Breast epithelium (tissue), 4 donors: ENCODE data around the gene CADM2. TPM values are rescaled to one million over a fixed set of nuclear protein-coding genes. Genes with fewer than 3 reads are reported as not detected.
"Not testable (repeated sequence)": the region's sequence is repeated elsewhere in the genome, so short reads cannot be mapped to it uniquely, and the experiment has no call there.

Experiments used
- DNase-seq, 2 donors: peaks; one replicate each; pipeline ENCODE4 v3.0.0-alpha.2; 2019; ENCODE audit warnings: low spot score in 2 of 2
- H3K27ac ChIP-seq, 2 donors: fragments of 200-600 bp; sonication (generic) in 1 of 2; one replicate each; pipeline ENCODE4 v1.5.1; 2016 to 2019; ENCODE audit warnings: mild to moderate bottlenecking in 1 of 2
- H3K27me3 ChIP-seq, 2 donors: fragments of 200-600 bp; sonication (generic) in 1 of 2; one replicate each; pipeline versions ENCODE4 v1.5.1 to v1.6.0; 2017 to 2019; ENCODE audit warnings: control low read depth in 1 of 2, mild to moderate bottlenecking in 1 of 2
- H3K36me3 ChIP-seq: fragments of 200-600 bp; one replicate; pipeline ENCODE4 v1.5.1; 2019
- H3K4me1 ChIP-seq, 2 donors: fragments of 200-600 bp; sonication (generic); one replicate each; pipeline ENCODE4 v1.5.1; 2016 to 2019; ENCODE audit warnings: control low read depth in 1 of 2
- H3K4me3 ChIP-seq, 3 donors: fragments of 200-600 bp; sonication (generic); 1 replicate in 2 of 3; 2 replicates in 1 of 3; pipeline ENCODE4 v1.5.1; 2016 to 2019; ENCODE audit warnings: mild to moderate bottlenecking in 3 of 3, moderate library complexity in 2 of 3
- H3K9me3 ChIP-seq, 2 donors: fragments of 200-600 bp; sonication (generic) in 1 of 2; one replicate each; pipeline ENCODE4 v1.5.1; 2016 to 2019; ENCODE audit warnings: control low read depth in 1 of 2
- POLR2A ChIP-seq: fragments of 450-650 bp; IDR thresholded peaks from one replicate; pipeline ENCODE4 v1.6.1; 2016; ENCODE audit warnings: antibody characterized with exemption, mild to moderate bottlenecking, moderate library complexity
- POLR2AphosphoS5 ChIP-seq, 3 donors: sonication (generic); formaldehyde crosslinking; IDR thresholded peaks; one replicate each; pipeline ENCODE4 v1.6.1; 2017; ENCODE audit warnings: antibody characterized with exemption in 3 of 3
- intact Hi-C: fragments of 100-400 bp; cut with DNase I; formaldehyde crosslinking; loops from one replicate; pipeline ENCODE4 v1.15.1; 2023; ENCODE audit warnings: low total_unique reads
- total RNA-seq, 3 donors: library from RNA; depleted of rRNA; stranded (reverse); fragments of >200 nt; gene quantifications; one replicate each; pipeline ENCODE4 v1.1.0, GENCODE V29; 2016
- TF ChIP-seq, protein P1 (sequence below), 3 donors: fragments of 450-650 bp; IDR thresholded peaks; one replicate each; pipeline ENCODE4 v1.5.1; 2016 to 2017; ENCODE audit warnings: antibody characterized with exemption in 3 of 3, mild to moderate bottlenecking in 3 of 3, moderate library complexity in 3 of 3

The CADM2 gene
- total RNA-seq, 3 donors from 2014 or later: 2.3 to 7.4 (median 6.9) TPM

DNA sequence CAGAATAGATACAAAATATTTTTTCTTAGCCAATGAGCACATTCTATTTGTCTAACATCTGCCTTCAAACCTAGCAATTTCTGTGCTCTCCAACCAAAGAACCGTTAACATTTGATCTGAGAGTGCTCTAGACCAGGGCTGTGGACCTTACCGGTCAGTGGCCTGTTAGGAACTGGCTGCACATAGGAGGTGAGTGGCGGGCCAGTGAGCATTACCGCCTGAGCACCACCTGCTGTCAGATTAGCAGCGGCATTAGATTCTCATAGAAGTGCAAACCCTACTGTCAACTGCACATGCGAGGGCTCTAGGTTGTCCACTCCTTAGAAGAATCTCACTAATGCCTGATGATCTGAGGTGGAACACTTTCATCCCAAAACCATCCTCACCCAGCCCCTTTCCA, 131.7 kb downstream of the CADM2 start:
- no peak for DNase-seq
- intact Hi-C loops: no loop called here
- H3K36me3 ChIP-seq: no peaks in the 10 kb centered on the region
- no peaks in the 10 kb centered on the region for H3K27me3 ChIP-seq
- no peaks in the 10 kb centered on the region for H3K9me3 ChIP-seq
- TF ChIP-seq POLR2AphosphoS5 (IDR thresholded peaks at IDR 0.05): no peak
- TF ChIP-seq, protein P1, sequence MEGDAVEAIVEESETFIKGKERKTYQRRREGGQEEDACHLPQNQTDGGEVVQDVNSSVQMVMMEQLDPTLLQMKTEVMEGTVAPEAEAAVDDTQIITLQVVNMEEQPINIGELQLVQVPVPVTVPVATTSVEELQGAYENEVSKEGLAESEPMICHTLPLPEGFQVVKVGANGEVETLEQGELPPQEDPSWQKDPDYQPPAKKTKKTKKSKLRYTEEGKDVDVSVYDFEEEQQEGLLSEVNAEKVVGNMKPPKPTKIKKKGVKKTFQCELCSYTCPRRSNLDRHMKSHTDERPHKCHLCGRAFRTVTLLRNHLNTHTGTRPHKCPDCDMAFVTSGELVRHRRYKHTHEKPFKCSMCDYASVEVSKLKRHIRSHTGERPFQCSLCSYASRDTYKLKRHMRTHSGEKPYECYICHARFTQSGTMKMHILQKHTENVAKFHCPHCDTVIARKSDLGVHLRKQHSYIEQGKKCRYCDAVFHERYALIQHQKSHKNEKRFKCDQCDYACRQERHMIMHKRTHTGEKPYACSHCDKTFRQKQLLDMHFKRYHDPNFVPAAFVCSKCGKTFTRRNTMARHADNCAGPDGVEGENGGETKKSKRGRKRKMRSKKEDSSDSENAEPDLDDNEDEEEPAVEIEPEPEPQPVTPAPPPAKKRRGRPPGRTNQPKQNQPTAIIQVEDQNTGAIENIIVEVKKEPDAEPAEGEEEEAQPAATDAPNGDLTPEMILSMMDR (IDR thresholded peaks at IDR 0.05): no peak
- TF ChIP-seq POLR2A: no peak
- H3K27ac ChIP-seq: no peak overlapping the region
- H3K4me1 ChIP-seq: no peaks in the 10 kb centered on the region
- H3K4me3 ChIP-seq: no peak overlapping the region

DNA sequence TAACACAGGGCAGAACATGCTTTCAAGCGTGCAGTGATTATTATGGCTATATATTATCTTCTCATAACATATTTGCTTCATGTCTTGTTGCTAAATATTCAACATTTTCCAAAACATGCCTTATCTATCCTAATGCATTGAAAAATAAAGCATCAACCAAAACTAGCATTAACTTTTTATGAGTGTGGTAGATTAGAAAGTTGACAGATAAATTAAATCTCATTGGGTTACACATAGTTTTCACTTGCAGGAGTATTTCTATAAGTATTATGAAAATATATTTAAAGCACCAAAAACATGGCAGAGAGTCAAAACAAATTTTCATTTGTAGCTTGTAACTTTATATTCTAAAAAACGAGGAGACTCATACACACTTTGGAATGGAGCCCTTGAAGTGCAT, 141.5 kb downstream of the CADM2 start:
- H3K9me3 ChIP-seq: no peaks in the 10 kb centered on the region
- TF ChIP-seq POLR2A (no peak), POLR2AphosphoS5 (IDR thresholded peaks at IDR 0.05) (no peak)
- TF ChIP-seq, protein P1 (IDR thresholded peaks at IDR 0.05): no peak
- H3K36me3 ChIP-seq: no peaks in the 10 kb centered on the region
- no peak overlapping the region for H3K27ac ChIP-seq
- no peak for DNase-seq
- H3K4me1 ChIP-seq: no peaks in the 10 kb centered on the region
- no peaks in the 10 kb centered on the region for H3K27me3 ChIP-seq
- no peak overlapping the region for H3K4me3 ChIP-seq
- intact Hi-C loops: no loop called here

DNA sequence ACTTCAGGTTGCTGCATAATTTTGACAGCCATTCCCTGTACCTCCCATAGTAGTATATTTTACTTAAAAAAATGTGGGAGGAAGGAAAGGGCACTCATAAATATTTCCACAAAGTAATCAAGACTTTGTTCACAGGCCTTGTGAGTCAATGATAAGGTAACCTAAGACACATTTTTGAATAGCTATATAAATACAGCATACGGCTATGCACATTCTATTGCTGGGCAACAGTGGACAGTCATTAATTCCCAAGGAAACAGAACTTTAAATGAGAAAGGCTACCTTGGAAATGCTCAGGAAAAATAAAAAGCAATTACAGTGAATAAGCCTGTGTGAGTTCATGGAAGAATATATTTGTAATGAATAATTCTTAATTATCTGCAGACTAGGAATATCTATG, 144.0 kb downstream of the CADM2 start:
- Histone ChIP-seq H3K4me1 (no peaks in the 10 kb centered on the region), H3K27me3 (no peaks in the 10 kb centered on the region), H3K27ac (no peak overlapping the region), H3K4me3 (no peak overlapping the region), H3K36me3 (no peaks in the 10 kb centered on the region), H3K9me3 (no peaks in the 10 kb centered on the region)
- TF ChIP-seq POLR2A (no peak), POLR2AphosphoS5 (IDR thresholded peaks at IDR 0.05) (no peak)
- TF ChIP-seq, protein P1 (IDR thresholded peaks at IDR 0.05): no peak
- no peak for DNase-seq
- intact Hi-C loops: no loop called here

DNA sequence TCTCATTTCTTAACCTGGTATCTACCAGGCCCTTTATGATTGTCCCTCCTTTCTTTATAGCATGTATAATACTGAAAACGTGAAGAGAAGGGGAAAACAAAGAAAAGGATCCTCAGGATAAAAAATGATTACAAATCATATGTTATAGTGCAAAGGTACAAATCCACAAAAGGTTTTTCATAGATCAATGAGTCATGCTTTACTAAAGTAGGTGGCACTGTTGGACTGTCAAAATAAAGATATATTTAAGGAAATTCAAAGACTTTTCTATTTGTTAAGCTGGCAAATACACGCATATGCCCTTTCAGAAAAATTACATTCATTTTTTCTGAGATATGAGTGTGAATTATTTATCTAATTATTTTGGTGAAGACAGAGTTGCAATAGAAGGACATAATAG, 151.6 kb downstream of the CADM2 start:
- intact Hi-C loops: no loop called here
- Histone ChIP-seq H3K4me1 (no peaks in the 10 kb centered on the region), H3K36me3 (no peaks in the 10 kb centered on the region), H3K9me3 (no peaks in the 10 kb centered on the region), H3K4me3 (no peak overlapping the region), H3K27me3 (no peaks in the 10 kb centered on the region), H3K27ac (no peak overlapping the region)
- DNase-seq: no peak
- TF ChIP-seq POLR2A: no peak
- no peak for TF ChIP-seq POLR2AphosphoS5 (IDR thresholded peaks at IDR 0.05)
- TF ChIP-seq, protein P1 (IDR thresholded peaks at IDR 0.05): no peak

DNA sequence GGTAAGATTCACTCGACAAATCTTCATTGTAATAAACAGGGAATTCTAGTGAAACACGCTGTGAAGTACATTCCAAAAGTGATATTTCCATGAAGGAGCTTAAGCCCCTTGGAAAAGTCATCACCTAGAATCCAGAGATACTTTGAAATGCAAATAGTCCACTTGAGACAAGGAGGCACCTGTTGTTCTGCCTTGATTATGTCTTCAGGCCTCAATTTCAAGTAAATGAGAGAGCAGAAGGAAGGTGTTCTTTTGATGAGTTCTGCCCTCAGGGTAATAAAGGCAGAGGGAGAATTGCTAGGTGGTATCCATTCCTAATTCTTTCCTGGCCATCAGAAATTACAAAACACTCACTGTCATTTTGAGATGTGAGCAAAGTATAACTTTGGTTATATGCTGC, 162.1 kb downstream of the CADM2 start:
- DNase-seq: no peak
- intact Hi-C loops: no loop called here
- Histone ChIP-seq H3K36me3 (no peaks in the 10 kb centered on the region), H3K4me1 (no peaks in the 10 kb centered on the region), H3K27me3 (no peaks in the 10 kb centered on the region), H3K27ac (no peak overlapping the region), H3K4me3 (no peak overlapping the region), H3K9me3 (no peaks in the 10 kb centered on the region)
- TF ChIP-seq, protein P1 (IDR thresholded peaks at IDR 0.05): no peak
- TF ChIP-seq POLR2AphosphoS5 (IDR thresholded peaks at IDR 0.05): no peak
- no peak for TF ChIP-seq POLR2A

DNA sequence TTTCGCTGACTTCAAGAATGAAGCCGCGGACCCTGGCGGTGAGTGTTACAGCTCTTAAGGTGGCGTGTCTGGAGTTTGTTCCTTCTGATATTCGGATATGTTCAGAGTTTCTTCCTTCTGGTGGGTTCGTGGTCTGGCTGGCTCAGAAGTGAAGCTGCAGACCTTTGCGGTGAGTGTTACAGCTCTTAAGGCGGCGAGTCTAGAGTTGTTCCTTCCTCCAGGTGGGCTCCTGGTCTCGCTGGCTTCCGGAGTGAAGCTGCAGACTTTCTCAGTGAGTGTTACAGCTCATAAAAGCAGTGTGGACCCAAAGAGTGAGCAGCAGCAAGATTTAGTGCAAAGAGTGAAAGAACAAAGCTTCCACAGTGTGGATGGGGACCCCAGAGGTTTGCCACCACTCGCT, 174.1 kb downstream of the CADM2 start:
- H3K9me3 ChIP-seq, intact Hi-C loops, H3K36me3 ChIP-seq, H3K4me1 ChIP-seq, DNase-seq, H3K27me3 ChIP-seq, H3K27ac ChIP-seq, H3K4me3 ChIP-seq: not testable (repeated sequence)

DNA sequence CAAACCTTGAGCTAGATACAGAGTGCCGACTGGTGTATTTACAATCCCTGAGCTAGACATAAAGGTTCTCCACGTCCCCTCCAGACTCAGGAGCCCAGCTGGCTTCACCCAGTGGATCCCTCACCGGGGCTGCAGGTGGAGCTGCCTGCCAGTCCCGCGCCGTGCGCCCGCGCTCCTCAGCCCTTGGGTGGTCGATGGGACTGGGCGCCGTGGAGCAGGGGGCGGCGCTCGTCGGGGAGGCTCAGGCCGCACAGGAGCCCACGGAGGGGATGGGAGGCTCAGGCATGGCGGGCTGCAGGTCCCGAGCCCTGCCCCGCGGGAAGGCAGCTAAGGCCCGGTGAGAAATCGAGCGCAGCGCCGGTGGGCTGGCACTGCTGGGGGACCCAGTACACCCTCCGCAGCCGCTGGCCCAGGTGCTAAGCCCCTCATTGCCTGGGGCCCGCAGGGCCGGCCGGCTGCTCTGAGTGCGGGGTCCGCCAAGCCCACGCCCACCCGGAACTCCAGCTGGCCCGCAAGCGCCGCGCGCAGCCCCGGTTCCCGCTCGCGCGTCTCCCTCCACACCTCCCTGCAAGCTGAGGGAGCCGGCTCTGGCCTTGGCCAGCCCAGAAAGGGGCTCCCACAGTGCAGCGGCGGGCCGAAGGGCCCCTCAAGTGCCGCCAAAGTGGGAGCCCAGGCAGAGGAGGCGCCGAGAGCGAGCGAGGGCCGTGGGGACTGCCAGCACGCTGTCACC, 175.1 kb downstream of the CADM2 start:
- DNase-seq, H3K4me3 ChIP-seq, H3K9me3 ChIP-seq, intact Hi-C loops, H3K4me1 ChIP-seq, H3K27me3 ChIP-seq, H3K27ac ChIP-seq, H3K36me3 ChIP-seq: not testable (repeated sequence)
